ENCODE results near the gene RETSAT. TPM values are rescaled to one million over a fixed set of nuclear protein-coding genes. Genes with fewer than 3 reads are reported as not detected.
"Not testable (repeated sequence)": the region's sequence is repeated elsewhere in the genome, so short reads cannot be mapped to it uniquely, and the experiment has no call there.

The RETSAT gene
- total RNA-seq (2014; rRNA removed; shearing (Covaris generic)): 13.1 and 14.1 TPM in 2 replicates

DNA sequence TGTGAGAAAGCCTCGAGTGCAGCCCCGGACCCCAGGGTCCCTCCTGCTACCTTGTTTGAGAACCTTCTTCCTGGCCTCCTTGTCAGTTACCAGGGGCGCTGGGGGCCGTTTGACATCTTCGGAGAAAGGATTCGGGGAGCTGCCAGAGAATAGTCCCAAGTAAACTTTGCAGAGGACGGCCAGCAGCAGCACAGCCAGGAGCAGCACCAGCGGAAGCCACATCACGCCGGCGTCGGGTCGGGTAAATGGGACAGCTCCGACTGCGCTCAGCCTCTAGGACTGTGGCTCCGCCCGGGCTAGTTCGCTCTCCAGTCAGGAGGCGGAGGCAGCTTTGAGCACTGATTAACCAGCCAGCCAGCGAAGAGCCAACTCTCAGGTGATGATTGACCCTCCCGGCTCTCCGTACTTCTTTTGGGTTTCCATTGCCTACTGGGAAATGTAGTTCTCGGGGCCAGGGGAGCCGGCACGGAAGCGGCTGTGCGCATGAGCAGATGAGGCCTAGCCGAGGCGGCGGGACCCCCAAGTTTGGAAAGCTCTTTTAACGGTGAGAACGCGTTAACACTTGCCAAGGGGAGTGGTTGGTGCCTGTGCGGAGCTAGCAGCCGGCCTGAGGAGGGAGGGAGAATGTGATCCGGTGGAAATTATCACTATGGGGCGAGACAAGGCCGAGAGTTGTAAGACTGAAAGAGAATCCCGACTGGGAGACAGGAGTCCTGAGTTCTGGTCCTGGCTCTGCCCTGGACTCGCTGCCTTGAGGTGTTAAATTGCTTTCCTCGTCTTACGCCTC is at the start of gene RETSAT, which contains the start of gene ELMOD3:
RETSAT (minus strand) TSS at position 243 of the 787 bp plus-strand sequence; CDS start at position 222, 21 bp downstream.
ELMOD3 (plus strand) TSS at position 484 of the 787 bp plus-strand sequence. CDS start 2,430 bp downstream, outside the sequence.
- DNase-seq (ENCODE audit: low spot score): peak; percentile 97

DNA sequence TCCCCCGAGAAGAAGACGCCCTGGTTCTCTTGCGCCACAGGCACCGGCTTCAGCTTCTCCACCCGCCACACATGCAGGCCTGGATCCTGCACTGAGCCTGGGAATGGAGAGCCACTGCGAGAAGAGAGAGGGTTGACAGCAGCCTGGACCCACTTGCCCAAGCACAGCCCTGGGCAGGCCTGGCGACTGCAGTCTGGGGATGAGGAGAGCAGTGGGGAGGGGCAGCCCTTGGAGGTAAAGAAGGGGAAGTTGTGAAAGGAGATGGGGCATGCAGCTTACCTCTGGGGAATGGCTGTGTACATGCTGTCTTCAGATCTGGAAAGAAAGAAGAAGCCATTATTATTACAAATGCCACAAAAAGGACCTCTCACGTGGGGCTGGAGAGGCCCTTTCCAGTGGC is 47.5 kb upstream of the RETSAT start:
- no peak for DNase-seq (ENCODE audit: low spot score)

- DNase-seq (ENCODE audit: low spot score): no peak
Measured at GRCh38 chr2:85401464-85401805, 47.1 kb upstream of the RETSAT start.

GRCh38 chr2:85400541-85401463 is 46.5 kb upstream of the RETSAT start:
- DNase-seq (ENCODE audit: low spot score): no peak

- no peak for DNase-seq (ENCODE audit: low spot score)
Measured at GRCh38 chr2:85400023-85400422, 45.7 kb upstream of the RETSAT start.

DNA sequence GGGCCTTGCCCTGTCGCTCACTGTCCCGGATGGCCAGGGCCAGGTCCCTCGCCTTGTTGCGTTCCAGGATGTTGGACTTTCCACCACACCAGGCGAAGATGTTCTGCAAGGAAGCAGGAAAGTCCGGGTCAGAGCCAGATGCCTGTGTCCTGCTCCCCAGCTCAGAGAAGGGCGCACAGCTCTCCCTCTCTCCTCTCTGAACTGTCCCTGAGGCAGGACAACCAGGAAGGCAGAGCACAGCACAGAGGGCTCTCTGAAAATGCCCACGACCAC is 44.8 kb upstream of the RETSAT start:
- no peak for DNase-seq (ENCODE audit: low spot score)

DNA sequence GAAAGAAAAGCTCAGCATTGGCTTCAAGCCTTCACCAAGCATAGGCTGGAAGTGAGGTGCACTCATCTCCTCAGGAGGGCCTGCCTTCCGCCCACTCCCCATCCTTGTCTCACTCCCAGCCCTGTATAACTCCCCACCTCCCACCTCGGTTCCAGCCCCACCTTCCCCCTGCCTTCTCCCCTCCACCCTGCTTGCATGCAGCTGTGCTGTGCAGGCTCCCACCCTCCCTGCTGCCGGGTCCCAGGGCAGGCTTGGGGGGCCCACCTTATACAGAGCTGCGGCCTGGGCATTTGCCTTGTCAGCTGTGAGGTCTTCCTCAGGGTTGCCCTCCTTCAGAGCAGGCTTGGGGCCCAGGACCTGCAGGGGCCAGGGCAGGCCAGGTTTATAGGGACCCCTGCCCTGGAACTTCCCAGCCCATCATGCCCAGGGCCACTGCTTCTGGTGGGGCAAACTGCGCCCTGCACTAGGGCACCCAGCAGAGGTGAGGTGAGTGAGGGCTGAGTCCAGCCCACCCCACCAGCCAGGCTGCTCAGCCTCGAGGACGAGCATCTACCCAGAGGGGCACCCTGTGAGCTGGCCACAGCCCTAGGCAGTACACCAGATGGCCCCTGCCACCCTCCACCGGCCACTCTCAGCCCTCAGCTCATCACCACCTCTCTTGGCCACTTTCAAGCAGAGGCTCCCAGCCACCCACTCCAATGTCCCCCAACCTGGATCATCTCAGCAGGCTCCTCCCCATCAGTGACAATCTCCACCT is 44.3 kb upstream of the RETSAT start:
- no peak for DNase-seq (ENCODE audit: low spot score)

- DNase-seq (ENCODE audit: low spot score): no peak
Measured at GRCh38 chr2:85397925-85398331, 43.6 kb upstream of the RETSAT start.

GRCh38 chr2:85396531-85397470 is 42.5 kb upstream of the RETSAT start:
- no peak for DNase-seq (ENCODE audit: low spot score)

DNA sequence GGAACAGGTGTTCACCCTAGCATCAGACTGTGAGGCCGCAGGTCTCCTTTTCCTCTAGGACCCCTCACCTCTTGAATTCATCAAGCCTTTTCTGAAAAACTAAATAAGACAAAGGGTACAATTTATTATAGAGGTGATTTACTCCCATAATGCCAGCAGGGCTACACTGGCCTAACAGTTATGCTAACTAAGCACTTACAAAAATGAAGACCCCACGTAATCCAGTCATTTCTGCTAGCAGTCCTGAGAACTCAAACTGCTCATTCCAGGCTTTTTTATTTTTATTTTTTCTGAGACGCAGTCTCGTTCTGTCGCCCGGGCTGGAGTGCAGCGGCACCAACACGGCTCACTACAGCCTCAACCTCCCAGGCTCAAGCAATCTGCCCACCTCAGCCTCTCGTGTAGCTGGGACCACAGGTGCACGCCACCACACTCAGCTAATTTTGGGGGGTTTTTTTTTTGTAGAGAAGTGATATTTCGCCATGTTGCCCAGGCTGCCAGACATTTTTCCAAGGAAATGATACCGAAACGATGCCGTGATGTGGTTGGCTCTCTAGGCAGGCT is 41.7 kb upstream of the RETSAT start:
- DNase-seq (ENCODE audit: low spot score): no peak

DNA sequence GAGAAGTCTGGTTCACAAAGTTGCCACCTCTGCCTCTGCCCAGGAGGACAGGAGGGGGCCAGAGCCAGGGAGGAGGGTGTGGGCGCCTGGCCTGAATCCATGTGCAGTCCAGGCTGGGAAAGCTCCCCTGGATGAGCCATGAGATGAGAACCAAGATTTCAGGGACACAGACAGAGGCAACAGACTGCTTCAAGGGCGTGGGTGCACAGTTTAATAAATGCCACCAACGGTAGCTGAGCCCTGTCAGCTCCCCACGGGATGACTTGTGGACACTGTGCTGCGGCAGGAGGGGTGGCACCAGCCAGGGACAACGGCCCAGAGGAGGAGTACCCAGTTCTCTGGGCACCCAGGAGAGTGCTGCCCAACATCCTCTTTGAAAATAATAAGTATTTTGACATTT is 40.6 kb upstream of the RETSAT start:
- DNase-seq (ENCODE audit: low spot score): no peak

GRCh38 chr2:85394261-85394681 is 39.9 kb upstream of the RETSAT start:
- no peak for DNase-seq (ENCODE audit: low spot score)

DNA sequence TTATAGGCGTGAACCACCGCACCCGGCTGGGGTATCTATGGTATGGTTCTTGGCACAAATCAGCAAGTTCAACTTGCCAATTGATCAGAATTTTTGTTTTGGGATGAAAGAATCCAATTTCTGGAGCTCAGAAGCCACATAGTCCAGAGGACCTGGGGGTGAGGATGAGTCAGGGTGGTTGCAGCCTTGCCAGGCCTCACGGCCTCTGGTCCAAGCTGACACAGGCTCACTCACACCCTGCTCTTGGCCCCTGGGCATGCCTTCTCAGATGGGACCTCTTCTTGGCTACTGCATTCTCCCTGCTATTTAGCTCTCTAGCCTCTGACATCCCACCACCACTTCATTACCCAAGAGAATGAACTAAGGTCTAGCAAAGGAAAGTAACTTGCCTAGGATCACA is 39.5 kb upstream of the RETSAT start:
- DNase-seq (ENCODE audit: low spot score): no peak

DNA sequence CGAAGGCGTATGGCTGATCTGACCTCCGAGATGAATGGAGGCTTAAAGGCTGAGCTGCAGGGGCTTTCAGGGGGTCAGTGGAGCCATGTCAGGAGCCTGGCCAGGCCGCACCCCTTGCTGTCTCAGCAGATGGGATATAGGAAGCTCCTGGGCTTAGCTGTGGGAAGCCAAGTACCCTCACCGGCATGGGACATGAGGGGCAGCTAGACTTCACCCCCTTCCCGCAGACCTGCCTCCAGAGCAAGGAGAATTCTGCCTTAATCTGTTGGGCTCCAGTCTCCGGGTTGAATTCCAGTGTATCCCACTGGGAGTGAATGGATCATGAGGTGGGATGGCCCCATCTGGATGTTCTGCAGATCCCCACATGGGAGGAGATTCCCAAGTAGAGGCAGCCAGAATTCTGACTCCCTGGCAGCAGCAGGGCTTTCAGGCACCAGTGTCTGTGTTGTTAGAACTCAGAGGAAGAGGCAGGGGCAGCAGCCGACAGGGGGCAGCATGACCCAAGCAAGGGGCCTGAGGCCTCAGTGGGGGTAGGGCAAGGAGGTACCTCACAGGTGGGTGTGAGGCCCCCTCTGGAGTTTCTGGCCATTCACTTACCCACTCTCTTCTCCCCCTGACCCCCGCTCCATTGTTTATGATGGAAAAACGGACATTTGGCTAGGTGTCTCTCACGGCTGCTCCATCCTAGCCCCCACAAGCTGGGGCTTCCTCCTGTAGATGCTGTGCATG is 36.8 kb upstream of the RETSAT start:
- DNase-seq (ENCODE audit: low spot score): no peak

DNA sequence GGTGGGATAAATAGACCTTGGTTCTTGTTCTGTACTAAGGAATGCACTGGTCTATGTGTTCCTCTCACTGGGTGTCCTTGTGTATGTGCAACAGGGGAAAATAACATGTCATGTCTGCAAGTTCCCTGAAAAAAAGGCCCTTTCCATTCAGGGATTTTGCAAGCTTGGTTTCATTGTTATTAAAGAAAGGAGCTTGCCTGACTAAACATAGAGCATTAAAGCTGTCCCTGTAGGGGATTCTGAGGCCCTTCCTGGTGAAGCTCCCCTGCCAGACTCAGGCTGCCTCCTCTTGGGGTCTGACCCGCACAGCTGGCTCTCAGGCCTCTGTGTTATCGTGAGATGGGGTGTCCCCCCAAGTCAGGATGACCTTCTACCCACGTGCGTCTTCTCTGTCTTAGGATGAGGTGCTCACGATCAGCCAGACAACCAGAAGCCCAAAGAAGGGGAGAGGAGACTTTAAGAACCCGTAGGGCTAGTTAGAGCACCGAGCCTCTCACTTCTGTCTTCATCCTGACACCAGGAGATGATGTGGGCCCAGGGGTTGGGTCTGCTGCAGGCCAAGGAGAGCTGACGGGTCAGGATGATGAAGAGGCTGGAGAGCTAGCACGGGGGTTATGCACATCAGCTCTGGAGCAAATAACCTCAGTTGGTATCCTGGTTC is 34.7 kb upstream of the RETSAT start:
- DNase-seq (ENCODE audit: low spot score): no peak

- DNase-seq (ENCODE audit: low spot score): no peak
Measured at GRCh38 chr2:85387754-85388153, 33.4 kb upstream of the RETSAT start.

DNA sequence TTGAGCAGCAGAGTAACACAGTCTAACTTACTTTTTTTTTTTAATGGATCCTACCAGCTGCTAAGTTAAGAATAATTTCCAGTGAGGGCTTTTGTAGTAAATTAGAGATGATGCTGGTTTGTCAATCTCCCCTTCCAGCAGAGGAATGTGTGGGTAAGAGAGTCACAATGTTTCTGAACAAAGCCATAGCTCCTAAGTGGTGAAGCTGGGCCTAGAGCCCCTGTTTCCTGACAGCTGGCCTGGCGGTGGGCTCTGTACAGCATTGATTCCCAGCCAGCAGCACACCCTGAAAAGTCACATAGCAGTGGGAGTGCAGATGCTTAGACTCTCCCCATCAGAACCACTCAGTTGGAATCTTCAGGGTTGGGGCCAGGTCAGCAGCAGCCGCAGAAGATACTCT is 31.4 kb upstream of the RETSAT start:
- DNase-seq (ENCODE audit: low spot score): no peak

DNA sequence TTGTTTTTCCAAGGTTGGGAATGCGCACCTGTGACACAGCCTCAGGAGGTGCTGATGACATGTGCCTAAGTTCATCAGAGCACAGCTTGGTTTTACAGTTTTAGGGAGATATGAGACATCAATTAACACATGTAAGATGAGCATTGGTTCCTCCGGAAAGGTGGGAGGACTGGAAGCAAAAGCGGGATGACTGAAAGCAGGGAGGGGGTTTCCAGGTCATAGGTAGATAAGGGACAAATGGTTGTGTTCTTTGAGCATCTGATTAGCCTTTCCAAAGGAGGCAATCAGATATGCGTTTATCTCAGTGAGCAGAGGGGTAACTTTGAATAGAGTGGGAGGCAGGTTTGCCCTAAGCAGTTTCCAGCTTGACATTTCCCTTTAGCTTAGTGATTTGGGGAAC is 29.5 kb upstream of the RETSAT start:
- no peak for DNase-seq (ENCODE audit: low spot score)

- not testable (repeated sequence) for DNase-seq (ENCODE audit: low spot score)
Measured at GRCh38 chr2:85383151-85383550, 28.8 kb upstream of the RETSAT start.

Data from H4 (cell line).